H1 (cell line): Measurements from ENCODE around the gene SSPN.

Experiments
- GABPA ChIP-seq: IDR thresholded peaks from 2 replicates; pipeline ENCODE4 v1.6.1; 2011; ENCODE audit warnings: mild to moderate bottlenecking, low read length, moderate library complexity, borderline replicate concordance; ENCODE audit not compliant: insufficient read depth
- MAFK ChIP-seq: IDR thresholded peaks from 2 replicates; pipeline ENCODE4 v1.6.1; 2012; ENCODE audit warnings: low read depth, mild to moderate bottlenecking, improper control_type of control experiment, low read length
- POLR2A ChIP-seq, 2 experiments: IDR thresholded peaks; 1 replicate in 1 of 2; 2 replicates in 1 of 2; pipeline ENCODE4 v1.6.1; 2011; ENCODE audit warnings: low read depth in 2 of 2, low read length in 2 of 2, mild to moderate bottlenecking in 2 of 2; ENCODE audit errors: control extremely low read depth in 1 of 2
- POLR2AphosphoS5 ChIP-seq: IDR thresholded peaks from 2 replicates; pipeline ENCODE4 v1.6.1; 2011; ENCODE audit warnings: low read depth, low read length
- TCF12 ChIP-seq: IDR thresholded peaks from 2 replicates; pipeline ENCODE4 v1.6.1; 2011; ENCODE audit warnings: low read depth, mild to moderate bottlenecking, low read length
- TF ChIP-seq, protein P1 (sequence below): IDR thresholded peaks from 2 replicates; pipeline ENCODE4 v1.6.1; 2012; ENCODE audit warnings: low read length, inconsistent platforms
- TF ChIP-seq, protein P2 (sequence below), 3 experiments: IDR thresholded peaks; 1 replicate in 2 of 3; 2 replicates in 1 of 3; pipeline versions ENCODE4 v1.5.1 to v1.6.1; 2011; ENCODE audit warnings: low read length in 3 of 3, mild to moderate bottlenecking in 3 of 3, inconsistent platforms in 2 of 3, low read depth in 1 of 3, moderate library complexity in 1 of 3; ENCODE audit not compliant: insufficient read depth in 1 of 3; ENCODE audit errors: control extremely low read depth in 1 of 3

GRCh38 chr12:26226629-26227360 lies 31.4 kb downstream of the SSPN start:
- TF ChIP-seq, protein P1, sequence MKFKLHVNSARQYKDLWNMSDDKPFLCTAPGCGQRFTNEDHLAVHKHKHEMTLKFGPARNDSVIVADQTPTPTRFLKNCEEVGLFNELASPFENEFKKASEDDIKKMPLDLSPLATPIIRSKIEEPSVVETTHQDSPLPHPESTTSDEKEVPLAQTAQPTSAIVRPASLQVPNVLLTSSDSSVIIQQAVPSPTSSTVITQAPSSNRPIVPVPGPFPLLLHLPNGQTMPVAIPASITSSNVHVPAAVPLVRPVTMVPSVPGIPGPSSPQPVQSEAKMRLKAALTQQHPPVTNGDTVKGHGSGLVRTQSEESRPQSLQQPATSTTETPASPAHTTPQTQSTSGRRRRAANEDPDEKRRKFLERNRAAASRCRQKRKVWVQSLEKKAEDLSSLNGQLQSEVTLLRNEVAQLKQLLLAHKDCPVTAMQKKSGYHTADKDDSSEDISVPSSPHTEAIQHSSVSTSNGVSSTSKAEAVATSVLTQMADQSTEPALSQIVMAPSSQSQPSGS = no peak
- TF ChIP-seq POLR2AphosphoS5 = no peak
- no peak for TF ChIP-seq MAFK
- no peak for TF ChIP-seq POLR2A (IDR thresholded peaks at IDR 0.05; ENCODE audit: control extremely low read depth in 1 of 2, low read depth in 2 of 2, low read length in 2 of 2)
- TF ChIP-seq, protein P2, sequence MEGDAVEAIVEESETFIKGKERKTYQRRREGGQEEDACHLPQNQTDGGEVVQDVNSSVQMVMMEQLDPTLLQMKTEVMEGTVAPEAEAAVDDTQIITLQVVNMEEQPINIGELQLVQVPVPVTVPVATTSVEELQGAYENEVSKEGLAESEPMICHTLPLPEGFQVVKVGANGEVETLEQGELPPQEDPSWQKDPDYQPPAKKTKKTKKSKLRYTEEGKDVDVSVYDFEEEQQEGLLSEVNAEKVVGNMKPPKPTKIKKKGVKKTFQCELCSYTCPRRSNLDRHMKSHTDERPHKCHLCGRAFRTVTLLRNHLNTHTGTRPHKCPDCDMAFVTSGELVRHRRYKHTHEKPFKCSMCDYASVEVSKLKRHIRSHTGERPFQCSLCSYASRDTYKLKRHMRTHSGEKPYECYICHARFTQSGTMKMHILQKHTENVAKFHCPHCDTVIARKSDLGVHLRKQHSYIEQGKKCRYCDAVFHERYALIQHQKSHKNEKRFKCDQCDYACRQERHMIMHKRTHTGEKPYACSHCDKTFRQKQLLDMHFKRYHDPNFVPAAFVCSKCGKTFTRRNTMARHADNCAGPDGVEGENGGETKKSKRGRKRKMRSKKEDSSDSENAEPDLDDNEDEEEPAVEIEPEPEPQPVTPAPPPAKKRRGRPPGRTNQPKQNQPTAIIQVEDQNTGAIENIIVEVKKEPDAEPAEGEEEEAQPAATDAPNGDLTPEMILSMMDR (IDR thresholded peaks at IDR 0.05; ENCODE audit: control extremely low read depth in 1 of 3, insufficient read depth in 1 of 3, low read depth in 1 of 3, low read length in 3 of 3) = no peak
- no peak for TF ChIP-seq GABPA
- TF ChIP-seq TCF12 = no peak
